ENCODE results near the gene VPS50.

DNA sequence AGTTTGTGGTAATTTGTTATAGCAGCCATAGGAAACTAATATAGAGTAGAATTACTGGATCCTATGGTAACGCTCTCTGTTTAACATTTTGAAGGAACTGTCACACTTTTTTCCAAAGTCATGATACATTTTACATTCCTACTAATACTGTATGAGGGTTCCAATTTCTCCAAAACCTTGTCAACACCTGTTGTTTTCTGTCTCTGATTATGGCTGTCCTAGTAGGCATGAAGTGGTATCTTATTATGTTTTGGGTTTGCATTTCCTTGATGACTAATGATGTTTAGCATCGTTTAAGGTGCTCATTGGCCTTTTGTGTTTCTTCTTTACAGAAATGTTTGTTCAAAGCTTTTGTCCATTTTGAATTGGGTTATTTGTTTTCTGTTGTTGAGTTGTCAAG is 69.6 kb downstream of the VPS50 start:
- TF ChIP-seq, protein P1, sequence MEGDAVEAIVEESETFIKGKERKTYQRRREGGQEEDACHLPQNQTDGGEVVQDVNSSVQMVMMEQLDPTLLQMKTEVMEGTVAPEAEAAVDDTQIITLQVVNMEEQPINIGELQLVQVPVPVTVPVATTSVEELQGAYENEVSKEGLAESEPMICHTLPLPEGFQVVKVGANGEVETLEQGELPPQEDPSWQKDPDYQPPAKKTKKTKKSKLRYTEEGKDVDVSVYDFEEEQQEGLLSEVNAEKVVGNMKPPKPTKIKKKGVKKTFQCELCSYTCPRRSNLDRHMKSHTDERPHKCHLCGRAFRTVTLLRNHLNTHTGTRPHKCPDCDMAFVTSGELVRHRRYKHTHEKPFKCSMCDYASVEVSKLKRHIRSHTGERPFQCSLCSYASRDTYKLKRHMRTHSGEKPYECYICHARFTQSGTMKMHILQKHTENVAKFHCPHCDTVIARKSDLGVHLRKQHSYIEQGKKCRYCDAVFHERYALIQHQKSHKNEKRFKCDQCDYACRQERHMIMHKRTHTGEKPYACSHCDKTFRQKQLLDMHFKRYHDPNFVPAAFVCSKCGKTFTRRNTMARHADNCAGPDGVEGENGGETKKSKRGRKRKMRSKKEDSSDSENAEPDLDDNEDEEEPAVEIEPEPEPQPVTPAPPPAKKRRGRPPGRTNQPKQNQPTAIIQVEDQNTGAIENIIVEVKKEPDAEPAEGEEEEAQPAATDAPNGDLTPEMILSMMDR (IDR thresholded peaks at IDR 0.05), result no peak
- TF ChIP-seq POLR2A (IDR thresholded peaks at IDR 0.05) (no peak), EP300 (IDR thresholded peaks at IDR 0.05) (no peak)
